Skeletal muscle tissue (tissue), 4 donors: ENCODE measurements around the gene TXNDC8. TPM values are rescaled to one million over a fixed set of nuclear protein-coding genes. Genes with fewer than 3 reads are reported as not detected.

ENCODE experiments used
- H3K27ac ChIP-seq: one replicate; pipeline ENCODE4 v1.7.0; 2013; ENCODE audit warnings: mild to moderate bottlenecking, low read depth, low read length, inconsistent platforms
- H3K27me3 ChIP-seq, 3 donors: one replicate each; pipeline ENCODE4 v1.7.0; 2013; ENCODE audit warnings: low read length in 3 of 3; ENCODE audit not compliant: control insufficient read depth in 3 of 3, insufficient read depth in 3 of 3
- H3K36me3 ChIP-seq, 3 donors: one replicate each; pipeline ENCODE4 v1.7.0; 2013; ENCODE audit warnings: low read length in 3 of 3; ENCODE audit not compliant: control insufficient read depth in 3 of 3, insufficient read depth in 3 of 3
- H3K4me1 ChIP-seq, 3 donors: one replicate each; pipeline ENCODE4 v1.7.0; 2013; ENCODE audit warnings: low read length in 3 of 3, mild to moderate bottlenecking in 3 of 3; ENCODE audit not compliant: control insufficient read depth in 3 of 3, insufficient read depth in 3 of 3
- H3K4me3 ChIP-seq, 3 donors: one replicate each; pipeline ENCODE4 v1.7.0; 2013; ENCODE audit warnings: low read length in 3 of 3
- H3K9ac ChIP-seq, 3 donors: one replicate each; pipeline ENCODE4 v1.7.0; 2013; ENCODE audit warnings: low read length in 3 of 3, mild to moderate bottlenecking in 3 of 3, moderate library complexity in 2 of 3, low read depth in 1 of 3
- H3K9me3 ChIP-seq, 3 donors: one replicate each; pipeline ENCODE4 v1.7.0; 2013; ENCODE audit warnings: low read length in 3 of 3; ENCODE audit not compliant: control insufficient read depth in 3 of 3
- total RNA-seq: library from RNA; depleted of rRNA; stranded (reverse); fragments of >200 nt; gene quantifications from one replicate; pipeline ENCODE4 v1.2.3, GENCODE V29; 2014
- donor health status: Osteomylitis.

Gene TXNDC8
- total RNA-seq, 1 donor from 2014 or later: not detected

- Histone ChIP-seq H3K36me3 (no peaks in the 10 kb centered on the region), H3K4me3 (no peak overlapping the region), H3K27me3 (no peaks in the 10 kb centered on the region), H3K27ac (no peak overlapping the region), H3K4me1 (no peaks in the 10 kb centered on the region), H3K9me3 (no peaks in the 10 kb centered on the region), H3K9ac (no peak overlapping the region)
Observed at GRCh38 chr9:110287289-110287680, 50.4 kb downstream of the TXNDC8 start.

- Histone ChIP-seq H3K4me1 (no peaks in the 10 kb centered on the region), H3K36me3 (no peaks in the 10 kb centered on the region), H3K27me3 (no peaks in the 10 kb centered on the region), H3K4me3 (no peak overlapping the region), H3K9me3 (no peaks in the 10 kb centered on the region), H3K9ac (no peak overlapping the region), H3K27ac (no peak overlapping the region)
Observed at GRCh38 chr9:110284211-110284844, 53.3 kb downstream of the TXNDC8 start.

- Histone ChIP-seq H3K27me3 (no peaks in the 10 kb centered on the region), H3K9ac (no peak overlapping the region), H3K4me3 (no peak overlapping the region), H3K9me3 (no peaks in the 10 kb centered on the region), H3K36me3 (no peaks in the 10 kb centered on the region), H3K4me1 (no peaks in the 10 kb centered on the region), H3K27ac (no peak overlapping the region)
Observed at GRCh38 chr9:110283751-110284150, 53.9 kb downstream of the TXNDC8 start.

- no peaks in the 10 kb centered on the region for H3K4me1 ChIP-seq
- no peaks in the 10 kb centered on the region for H3K9me3 ChIP-seq
- H3K27me3 ChIP-seq: no peaks in the 10 kb centered on the region
- H3K9ac ChIP-seq: no peak overlapping the region
- H3K4me3 ChIP-seq: no peak overlapping the region
- no peaks in the 10 kb centered on the region for H3K36me3 ChIP-seq
- no peak overlapping the region for H3K27ac ChIP-seq
Observed at GRCh38 chr9:110282739-110283081, 55.0 kb downstream of the TXNDC8 start.

- no peaks in the 10 kb centered on the region for H3K4me1 ChIP-seq
- H3K4me3 ChIP-seq: no peak overlapping the region
- H3K9me3 ChIP-seq: no peaks in the 10 kb centered on the region
- H3K27ac ChIP-seq: no peak overlapping the region
- H3K36me3 ChIP-seq: no peaks in the 10 kb centered on the region
- H3K9ac ChIP-seq: no peak overlapping the region
- no peaks in the 10 kb centered on the region for H3K27me3 ChIP-seq
Observed at GRCh38 chr9:110282018-110282738, 55.5 kb downstream of the TXNDC8 start.

GRCh38 chr9:110278080-110278707 is 59.5 kb downstream of the TXNDC8 start:
- Histone ChIP-seq H3K9me3 (no peaks in the 10 kb centered on the region), H3K27me3 (no peaks in the 10 kb centered on the region)

GRCh38 chr9:110276781-110277180 is 60.9 kb downstream of the TXNDC8 start:
- no peak overlapping the region for H3K27ac ChIP-seq
- no peaks in the 10 kb centered on the region for H3K27me3 ChIP-seq
- no peak overlapping the region for H3K9ac ChIP-seq
- no peaks in the 10 kb centered on the region for H3K9me3 ChIP-seq
- H3K36me3 ChIP-seq: no peaks in the 10 kb centered on the region
- no peaks in the 10 kb centered on the region for H3K4me1 ChIP-seq
- no peak overlapping the region for H3K4me3 ChIP-seq

More at GRCh38 chr9:110278080-110278707, 59.5 kb downstream of the TXNDC8 start:
- Histone ChIP-seq H3K9ac (no peak overlapping the region), H3K4me3 (no peak overlapping the region), H3K27ac (no peak overlapping the region), H3K4me1 (no peaks in the 10 kb centered on the region), H3K36me3 (no peaks in the 10 kb centered on the region)

GRCh38 chr9:110270211-110270995 is 67.3 kb downstream of the TXNDC8 start:
- Histone ChIP-seq H3K36me3 (no peaks in the 10 kb centered on the region), H3K9me3 (no peaks in the 10 kb centered on the region), H3K27me3 (no peaks in the 10 kb centered on the region), H3K9ac (no peak overlapping the region), H3K27ac (no peak overlapping the region), H3K4me1 (no peaks in the 10 kb centered on the region), H3K4me3 (no peak overlapping the region)

GRCh38 chr9:110266795-110267194 is 70.9 kb downstream of the TXNDC8 start:
- Histone ChIP-seq H3K9ac (no peak overlapping the region), H3K9me3 (no peaks in the 10 kb centered on the region), H3K4me3 (no peak overlapping the region), H3K27ac (no peak overlapping the region), H3K4me1 (no peaks in the 10 kb centered on the region), H3K36me3 (no peaks in the 10 kb centered on the region), H3K27me3 (no peaks in the 10 kb centered on the region)

- Histone ChIP-seq H3K9me3 (no peaks in the 10 kb centered on the region), H3K4me3 (no peak overlapping the region), H3K4me1 (peaks cover 0 to 14% (median 9%) of the 10 kb centered on the region in 3 donors), H3K9ac (no peak overlapping the region), H3K36me3 (no peaks in the 10 kb centered on the region), H3K27ac (no peak overlapping the region), H3K27me3 (no peaks in the 10 kb centered on the region)
Observed at GRCh38 chr9:110261632-110262031, 76.0 kb downstream of the TXNDC8 start.
